HG02973 (cell line): ENCODE data around the gene SHD.
"Not testable (repeated sequence)": the region's sequence is repeated elsewhere in the genome, so short reads cannot be mapped to it uniquely, and the experiment has no call there.

Experiments
- ATAC-seq: cut with Tn5 transposase; IDR thresholded peaks from one replicate; pipeline ENCODE4 v1.9.1; 2021; ENCODE audit warnings: moderate library complexity; ENCODE audit not compliant: unreplicated experiment

Gene SHD, protein sequence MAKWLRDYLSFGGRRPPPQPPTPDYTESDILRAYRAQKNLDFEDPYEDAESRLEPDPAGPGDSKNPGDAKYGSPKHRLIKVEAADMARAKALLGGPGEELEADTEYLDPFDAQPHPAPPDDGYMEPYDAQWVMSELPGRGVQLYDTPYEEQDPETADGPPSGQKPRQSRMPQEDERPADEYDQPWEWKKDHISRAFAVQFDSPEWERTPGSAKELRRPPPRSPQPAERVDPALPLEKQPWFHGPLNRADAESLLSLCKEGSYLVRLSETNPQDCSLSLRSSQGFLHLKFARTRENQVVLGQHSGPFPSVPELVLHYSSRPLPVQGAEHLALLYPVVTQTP

DNA sequence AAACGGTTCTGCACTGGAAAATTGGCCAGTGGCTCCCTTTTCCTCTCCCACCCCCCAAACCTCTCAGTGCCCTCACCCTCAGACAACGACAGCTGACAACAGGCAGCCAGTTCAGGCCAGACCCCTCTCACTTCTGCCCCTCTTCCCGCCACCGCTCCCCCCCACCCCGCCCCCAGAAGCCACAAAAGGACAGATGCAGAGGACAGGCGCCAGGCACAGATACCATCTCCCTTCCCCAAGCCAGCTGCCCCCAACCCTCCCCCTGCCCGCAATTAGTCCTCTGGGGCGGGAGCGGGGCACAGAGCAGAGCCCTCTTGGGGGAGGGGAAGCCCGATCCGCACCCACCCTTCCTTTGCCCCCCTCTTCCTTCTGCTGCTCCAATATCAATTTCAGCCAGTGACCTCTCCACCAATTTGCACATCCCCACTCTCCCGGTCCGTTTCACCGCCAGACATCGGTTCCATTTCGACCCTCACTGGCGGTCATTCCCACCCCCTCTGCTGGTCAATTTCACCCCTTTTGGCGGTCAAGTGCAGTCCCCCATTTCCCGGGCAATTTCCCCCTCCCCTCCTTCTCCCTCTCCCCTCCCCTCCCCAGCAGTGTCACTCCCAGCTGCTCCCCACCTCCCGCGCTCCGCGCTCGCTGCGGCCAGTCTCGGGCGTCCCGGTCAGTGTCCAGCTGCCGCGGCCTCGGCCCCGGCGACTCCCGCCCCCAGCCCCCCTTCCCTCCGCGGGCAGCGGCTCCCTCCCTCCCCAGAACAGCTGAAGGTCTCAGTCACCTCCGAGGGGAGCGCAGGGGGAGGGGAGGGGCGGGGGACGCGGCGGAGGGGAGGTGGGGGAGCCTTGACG is at the start of gene SHD:
SHD (plus strand) TSS at position 848 of the 848 bp plus-strand sequence. CDS start 798 bp downstream, outside the sequence.
- ATAC-seq = no peak

DNA sequence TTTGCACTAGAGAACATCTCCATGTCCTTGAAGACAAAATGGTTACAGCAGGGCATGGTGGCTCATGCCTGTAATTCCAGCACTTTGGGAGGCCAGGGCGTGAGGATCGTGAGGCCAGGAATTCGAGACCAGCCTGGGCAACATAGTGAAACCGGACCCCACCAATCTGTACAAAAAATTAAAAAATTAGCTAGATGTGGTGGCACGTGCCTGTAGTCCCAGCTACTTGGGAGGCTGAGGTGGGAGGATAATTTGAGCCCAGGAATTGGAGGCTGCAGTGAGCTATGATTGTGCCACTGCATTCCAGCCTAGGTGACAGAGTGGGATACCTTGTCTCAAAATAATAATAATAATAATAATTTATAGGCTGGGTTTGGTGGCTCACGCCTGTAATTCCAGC is 48.8 kb upstream of the SHD start:
- ATAC-seq = not testable (repeated sequence)

DNA sequence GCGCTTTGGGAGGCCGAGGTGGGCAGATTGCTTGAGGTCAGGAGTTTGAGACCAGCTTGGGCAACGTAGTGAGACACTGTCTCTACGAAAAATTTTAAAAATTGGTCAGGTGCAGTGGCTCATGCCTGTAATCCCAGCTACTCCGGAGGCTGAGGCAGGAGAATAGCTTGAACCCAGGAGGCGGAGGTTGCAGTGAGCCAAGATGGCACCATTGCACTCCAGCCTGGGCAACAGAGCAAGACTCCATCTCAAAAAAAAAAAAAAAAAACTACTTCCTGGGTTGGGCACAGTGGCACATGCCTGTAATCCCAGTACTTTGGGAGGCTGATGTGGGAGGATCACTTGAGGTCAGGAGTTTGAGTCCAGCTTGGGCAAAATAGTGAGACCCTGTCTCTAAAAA is 47.5 kb upstream of the SHD start:
- ATAC-seq = not testable (repeated sequence)

DNA sequence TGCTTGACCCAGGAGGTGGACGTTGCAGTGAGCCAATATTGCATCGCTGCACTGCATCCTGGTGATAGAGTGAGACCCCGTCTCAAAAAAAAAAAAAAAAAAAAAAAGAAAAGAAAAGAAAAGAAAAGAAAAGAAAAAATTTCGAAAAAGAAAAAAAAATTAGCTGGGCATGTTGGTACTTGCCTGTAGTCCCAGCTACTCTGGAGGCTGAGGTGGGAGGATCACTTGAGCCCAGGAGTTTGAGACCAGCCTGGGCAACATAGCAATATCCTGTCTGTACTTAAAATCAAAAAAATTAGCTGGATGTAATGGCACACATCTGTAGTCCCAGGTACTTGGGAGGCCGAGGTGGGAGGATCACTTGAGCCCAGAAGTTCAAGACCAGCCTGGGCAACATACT is 46.9 kb upstream of the SHD start:
- not testable (repeated sequence) for ATAC-seq

DNA sequence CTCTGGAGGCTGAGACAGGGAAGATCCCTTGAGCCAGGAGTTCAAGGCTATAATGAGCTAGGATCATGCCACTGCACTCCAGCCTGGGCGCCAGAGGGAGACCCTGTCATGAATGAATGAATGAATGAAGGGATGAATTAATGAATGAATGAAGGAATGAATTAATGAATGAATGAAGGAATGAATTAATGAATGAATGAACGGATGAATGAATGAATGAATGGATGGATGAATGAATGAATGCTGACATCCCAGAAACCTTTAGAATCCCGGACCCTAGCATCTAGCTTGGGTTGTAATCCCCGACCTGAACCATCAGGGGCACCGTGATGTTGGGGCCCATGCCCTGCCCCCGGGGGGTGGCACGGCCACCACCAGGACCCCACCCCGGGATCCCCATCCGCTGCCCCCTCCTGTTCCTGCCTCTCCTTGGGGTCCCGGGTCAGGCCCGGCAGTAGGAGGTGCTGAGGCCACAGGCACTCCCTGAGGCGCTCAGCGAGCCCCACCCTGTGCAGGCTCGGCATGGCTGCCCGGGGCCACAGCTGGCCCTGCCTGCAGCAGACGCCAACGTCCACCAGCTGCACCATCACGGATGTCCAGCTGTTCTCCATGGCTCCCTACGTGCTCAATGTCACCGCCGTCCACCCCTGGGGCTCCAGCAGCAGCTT is 46.3 kb upstream of the SHD start:
- no peak for ATAC-seq

GRCh38 chr19:4233282-4233853 is 45.7 kb upstream of the SHD start:
- no peak for ATAC-seq

DNA sequence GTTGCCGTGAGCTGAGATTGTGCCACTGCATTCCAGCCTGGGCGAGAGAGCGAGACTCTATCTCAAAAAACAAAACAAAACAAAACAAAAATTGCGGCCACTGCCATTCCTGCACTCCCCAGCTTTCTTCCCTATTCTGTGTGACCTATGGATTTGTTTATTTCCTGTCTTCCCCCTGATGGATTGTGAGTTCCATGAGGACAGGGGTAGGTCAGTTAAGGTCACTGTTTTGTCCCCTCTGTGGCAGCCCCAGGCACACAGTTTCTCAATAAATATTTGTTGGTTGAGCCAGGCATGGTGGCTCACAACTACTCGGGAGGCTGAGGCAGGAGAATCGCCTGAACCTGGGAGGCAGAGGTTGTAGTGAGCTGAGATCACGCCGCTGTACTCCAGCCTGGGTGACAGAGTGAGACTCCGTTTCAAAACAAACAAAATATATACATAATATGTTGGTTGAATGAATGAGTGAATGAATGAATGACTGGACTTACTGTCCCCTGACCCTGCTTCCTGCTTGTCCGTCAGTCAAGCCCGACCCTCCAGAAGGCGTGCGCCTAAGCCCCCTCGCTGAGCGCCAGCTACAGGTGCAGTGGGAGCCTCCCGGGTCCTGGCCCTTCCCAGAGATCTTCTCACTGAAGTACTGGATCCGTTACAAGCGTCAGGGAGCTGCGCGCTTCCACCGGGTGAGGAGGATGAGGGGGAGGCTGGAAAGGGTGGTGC is 44.8 kb upstream of the SHD start:
- no peak for ATAC-seq

GRCh38 chr19:4234862-4235201 is 44.2 kb upstream of the SHD start:
- no peak for ATAC-seq

- not testable (repeated sequence) for ATAC-seq
Observed at GRCh38 chr19:4237510-4237909, 41.6 kb upstream of the SHD start.

DNA sequence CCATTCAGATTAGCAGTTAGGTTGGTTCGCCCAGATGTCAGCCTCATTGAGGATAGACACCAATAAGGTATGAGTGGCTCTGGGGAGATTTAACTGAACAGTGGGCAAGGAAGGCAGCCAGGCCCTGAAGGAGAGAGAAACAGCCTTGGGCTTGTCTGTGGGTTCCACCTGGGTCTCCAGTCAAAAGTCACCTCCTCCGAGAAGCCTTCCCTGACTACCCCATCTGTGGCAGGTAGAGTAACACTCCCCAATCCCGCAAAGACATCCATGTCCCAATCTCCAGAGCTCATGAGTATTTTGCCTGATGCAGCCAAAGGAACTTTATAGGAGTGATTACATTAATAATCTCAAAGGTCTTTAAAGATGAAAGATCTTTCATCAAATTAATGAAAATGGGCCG is 40.2 kb upstream of the SHD start:
- ATAC-seq = no peak

GRCh38 chr19:4241824-4242430 is 37.1 kb upstream of the SHD start:
- no peak for ATAC-seq

- not testable (repeated sequence) for ATAC-seq
Observed at GRCh38 chr19:4245938-4246337, 33.1 kb upstream of the SHD start.

DNA sequence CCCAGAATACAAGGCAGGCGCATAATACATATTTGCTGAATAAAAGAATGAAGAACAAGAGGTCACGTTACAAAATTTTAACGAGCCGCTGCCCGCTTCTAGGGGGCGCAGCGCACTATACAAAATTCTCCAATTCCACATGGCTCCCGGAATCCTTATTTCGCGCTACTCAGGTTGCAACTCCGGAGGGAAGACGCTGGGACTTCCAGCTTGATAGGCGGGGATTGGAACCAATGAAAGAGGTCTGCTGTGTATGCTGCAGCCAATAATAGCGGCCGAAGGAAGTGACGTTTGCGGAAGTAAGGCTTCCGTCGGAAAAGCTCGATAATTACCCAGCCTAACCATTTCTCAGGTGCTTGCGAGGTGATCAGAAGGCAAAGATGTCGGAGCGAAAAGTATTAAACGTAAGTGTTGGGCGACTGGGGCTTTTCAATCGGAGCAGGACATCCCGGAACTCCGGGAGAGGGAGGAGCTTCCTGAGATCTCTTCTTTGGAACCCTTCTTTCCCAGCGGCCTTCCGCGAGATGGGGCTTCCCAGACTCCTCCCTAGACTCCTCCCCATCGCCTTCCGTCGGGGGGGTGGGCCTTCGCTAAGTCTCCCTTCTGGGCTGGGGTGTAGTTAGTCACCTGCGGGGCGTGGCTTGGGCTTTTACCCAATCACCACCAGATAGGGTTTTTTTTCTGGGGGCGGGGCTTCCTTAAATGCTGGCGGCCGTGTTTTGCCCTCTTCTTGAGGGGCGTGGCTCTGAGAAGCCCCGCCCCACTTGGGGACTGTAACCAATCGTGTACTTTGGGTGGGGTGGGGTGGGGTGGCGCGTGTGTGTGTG is 32.1 kb upstream of the SHD start, which contains the start of gene YJU2:
YJU2 (plus strand) TSS at position 314 of the 827 bp plus-strand sequence; CDS start at position 381, 67 bp downstream.
- peak; percentile 78 for ATAC-seq

- no peak for ATAC-seq
Observed at GRCh38 chr19:4256563-4256962, 22.5 kb upstream of the SHD start.

GRCh38 chr19:4257025-4257424 is 22.0 kb upstream of the SHD start:
- ATAC-seq = no peak

GRCh38 chr19:4258181-4258580 is 20.9 kb upstream of the SHD start:
- no peak for ATAC-seq

DNA sequence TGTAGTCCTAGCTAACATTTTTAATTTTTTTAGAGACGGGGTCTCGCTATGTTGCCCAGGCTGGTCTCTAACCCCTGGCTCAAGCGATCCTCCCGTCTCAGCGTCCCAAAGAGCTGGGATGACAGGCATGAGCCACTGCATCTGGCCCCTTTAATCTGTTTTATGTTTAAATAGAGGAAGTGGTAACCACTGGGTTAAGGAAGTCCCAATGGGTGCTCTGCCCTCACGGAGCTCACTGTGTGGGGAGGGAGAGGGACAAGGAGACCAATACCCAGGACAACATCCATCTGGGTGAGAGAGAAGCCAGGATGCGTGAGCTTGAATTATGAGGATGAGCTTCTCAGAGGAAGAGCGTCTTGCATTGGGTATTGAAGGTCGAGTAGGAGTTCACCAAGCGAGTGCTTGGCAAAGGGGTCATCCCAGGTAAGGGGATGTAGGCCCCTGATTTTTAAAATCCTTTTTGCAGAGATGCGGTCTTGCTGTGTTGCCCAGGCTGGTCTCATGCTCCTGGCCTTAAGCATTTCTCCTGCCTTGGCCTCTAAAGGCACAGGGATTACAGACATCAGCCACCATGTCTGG is 18.4 kb upstream of the SHD start:
- no peak for ATAC-seq

DNA sequence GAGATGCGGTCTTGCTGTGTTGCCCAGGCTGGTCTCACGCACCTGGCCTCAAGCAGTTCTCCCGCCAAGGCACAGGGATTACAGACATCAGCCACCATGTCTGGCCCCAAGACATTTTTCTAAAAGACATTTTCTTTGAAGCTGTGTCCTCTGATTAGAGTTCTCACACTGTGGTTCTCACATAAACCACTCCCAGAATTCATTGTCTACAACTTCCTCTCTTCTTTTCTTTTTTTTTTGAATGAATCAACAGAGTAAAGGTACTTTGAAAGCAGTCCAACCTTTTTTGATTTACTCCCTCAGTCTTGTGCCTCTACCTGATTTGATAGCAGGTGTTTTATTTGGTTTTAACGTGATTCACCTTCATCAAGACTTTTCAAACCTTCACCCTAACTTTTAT is 14.3 kb upstream of the SHD start:
- no peak for ATAC-seq
